Neuron (in vitro differentiated cells): Measurements from ENCODE around the gene VASN.
"Not testable (repeated sequence)": the region's sequence is repeated elsewhere in the genome, so short reads cannot be mapped to it uniquely, and the experiment has no call there.

ENCODE experiments used
- H2AFZ ChIP-seq: one replicate; pipeline ENCODE4 v1.6.1; 2013; ENCODE audit warnings: low read depth, mild to moderate bottlenecking, inconsistent platforms, low read length, moderate library complexity
- H3K27me3 ChIP-seq: one replicate; pipeline ENCODE4 v1.6.1; 2013; ENCODE audit warnings: low read length; ENCODE audit not compliant: insufficient read depth
- H3K36me3 ChIP-seq: one replicate; pipeline ENCODE4 v1.6.1; 2013; ENCODE audit warnings: low read length; ENCODE audit not compliant: insufficient read depth
- H3K4me1 ChIP-seq: one replicate; pipeline ENCODE4 v1.6.1; 2013; ENCODE audit warnings: low read length; ENCODE audit not compliant: insufficient read depth
- H3K4me3 ChIP-seq: 2 replicates; pipeline ENCODE4 v1.5.1; 2013; ENCODE audit warnings: mild to moderate bottlenecking, low read length, moderate library complexity
- H3K9me3 ChIP-seq: one replicate; pipeline ENCODE4 v1.6.1; 2013; ENCODE audit warnings: low read length

The VASN gene

DNA sequence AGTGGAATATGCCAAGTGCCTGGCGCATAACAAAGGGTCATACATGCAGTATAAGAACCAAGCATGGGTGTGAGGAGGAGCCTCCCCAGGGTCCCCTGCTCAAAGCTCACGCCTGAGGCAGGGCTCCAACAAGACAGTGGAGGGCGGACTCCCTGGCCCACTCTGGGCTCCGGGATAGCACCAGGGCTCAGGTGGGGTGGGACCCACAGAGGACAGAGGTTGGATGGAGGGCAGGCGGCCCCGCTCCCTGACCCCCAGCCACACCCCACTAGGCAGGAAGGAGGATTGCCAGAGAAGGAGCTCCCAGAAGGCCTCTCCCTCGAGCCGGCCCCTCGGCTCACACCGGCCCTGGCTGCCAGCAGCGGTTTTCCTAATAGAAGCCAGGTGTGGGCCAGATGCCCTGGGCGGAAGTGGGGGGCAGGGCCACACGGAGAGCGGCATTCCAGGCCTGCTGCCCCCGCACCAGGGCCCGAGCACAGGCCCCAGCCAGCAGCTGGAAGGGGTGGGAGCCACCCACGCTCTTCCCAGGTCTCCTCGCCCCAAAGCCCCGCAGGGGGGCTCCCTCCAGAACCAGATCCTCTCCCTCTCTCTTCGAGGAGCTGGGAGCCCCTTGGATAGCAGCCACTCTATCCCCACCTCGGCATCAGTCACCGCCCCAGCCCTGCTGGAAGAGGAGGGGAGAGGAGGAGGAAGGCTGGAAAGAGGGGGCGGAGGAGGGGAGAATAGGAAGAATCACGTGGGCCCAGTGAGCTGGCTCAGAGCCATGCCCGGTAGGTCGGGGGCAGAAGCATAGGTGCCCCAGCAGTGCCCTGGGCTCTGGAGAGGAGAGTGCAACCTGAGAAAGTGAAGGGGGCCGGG lies 21.0 kb downstream of the VASN start:
- no peak overlapping the region for H3K4me3 ChIP-seq
- H2AFZ ChIP-seq: no peak overlapping the region
- H3K9me3 ChIP-seq: no peaks in the 10 kb centered on the region
- no peaks in the 10 kb centered on the region for H3K27me3 ChIP-seq
- H3K36me3 ChIP-seq: peaks cover 2% of the 10 kb centered on the region
- peaks cover 37% of the 10 kb centered on the region for H3K4me1 ChIP-seq

DNA sequence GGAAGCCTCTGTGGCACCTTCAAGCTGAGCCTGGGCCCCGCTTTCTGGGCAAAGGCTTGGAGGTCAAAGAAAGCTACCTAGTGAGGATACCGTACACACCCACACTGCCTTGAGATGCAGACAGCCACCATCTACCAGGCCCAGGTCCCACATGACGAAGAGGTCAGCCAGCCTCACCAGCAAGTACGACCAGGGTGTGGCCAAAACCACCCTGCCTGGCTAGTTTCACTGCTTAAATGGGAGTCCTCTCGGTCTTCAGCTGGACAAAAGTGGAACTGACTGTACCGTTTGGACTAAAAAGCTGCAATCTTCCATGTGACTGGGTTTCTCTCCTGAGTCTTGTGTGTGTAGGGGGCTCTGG lies 21.6 kb downstream of the VASN start:
- Histone ChIP-seq H3K4me1 (peaks cover 33% of the 10 kb centered on the region), H3K9me3 (no peaks in the 10 kb centered on the region), H2AFZ (no peak overlapping the region), H3K27me3 (no peaks in the 10 kb centered on the region), H3K36me3 (peaks cover 2% of the 10 kb centered on the region), H3K4me3 (no peak overlapping the region)

- H3K27me3 ChIP-seq, H3K4me3 ChIP-seq, H3K36me3 ChIP-seq, H2AFZ ChIP-seq, H3K9me3 ChIP-seq: not testable (repeated sequence)
- peaks cover 26% of the 10 kb centered on the region for H3K4me1 ChIP-seq
Observed at GRCh38 chr16:4393850-4394249, 22.2 kb downstream of the VASN start.

- H3K36me3 ChIP-seq: peaks cover 6% of the 10 kb centered on the region
- H3K4me1 ChIP-seq: peaks cover 13% of the 10 kb centered on the region
- no peaks in the 10 kb centered on the region for H3K27me3 ChIP-seq
- H3K9me3 ChIP-seq: no peaks in the 10 kb centered on the region
- H2AFZ ChIP-seq: no peak overlapping the region
- no peak overlapping the region for H3K4me3 ChIP-seq
Observed at GRCh38 chr16:4395055-4395726, 23.5 kb downstream of the VASN start.

GRCh38 chr16:4399001-4399730 lies 27.5 kb downstream of the VASN start:
- H2AFZ ChIP-seq: no peak overlapping the region
- no peaks in the 10 kb centered on the region for H3K27me3 ChIP-seq
- H3K9me3 ChIP-seq: no peaks in the 10 kb centered on the region
- H3K4me3 ChIP-seq: no peak overlapping the region
- H3K4me1 ChIP-seq: no peaks in the 10 kb centered on the region
- H3K36me3 ChIP-seq: peaks cover 6% of the 10 kb centered on the region

GRCh38 chr16:4401094-4401501 lies 29.4 kb downstream of the VASN start:
- no peak overlapping the region for H3K4me3 ChIP-seq
- H3K9me3 ChIP-seq: no peaks in the 10 kb centered on the region
- H3K36me3 ChIP-seq: peaks cover 4% of the 10 kb centered on the region
- H3K27me3 ChIP-seq: no peaks in the 10 kb centered on the region
- H3K4me1 ChIP-seq: no peaks in the 10 kb centered on the region
- H2AFZ ChIP-seq: no peak overlapping the region

DNA sequence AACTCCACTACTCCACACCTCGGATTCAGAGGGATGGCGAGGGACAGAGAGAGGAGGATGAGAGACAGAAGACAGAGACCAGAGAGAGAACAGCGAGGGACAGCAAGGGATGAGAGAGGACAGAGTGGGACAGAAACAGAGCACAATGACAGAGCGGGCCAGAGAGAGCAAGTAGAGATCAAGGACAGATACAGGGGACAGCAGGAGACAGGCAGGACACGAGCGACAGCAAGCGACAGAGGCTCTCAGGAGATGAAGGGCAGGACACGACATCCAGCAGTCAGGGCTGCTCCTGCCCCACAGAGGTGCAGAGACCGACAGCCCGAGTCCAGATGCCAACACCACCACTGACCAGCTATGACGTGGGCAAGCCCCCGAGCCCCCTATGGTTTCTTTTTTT lies 29.9 kb downstream of the VASN start:
- Histone ChIP-seq H3K36me3 (peaks cover 4% of the 10 kb centered on the region), H2AFZ (no peak overlapping the region), H3K4me1 (no peaks in the 10 kb centered on the region), H3K9me3 (no peaks in the 10 kb centered on the region), H3K4me3 (no peak overlapping the region), H3K27me3 (no peaks in the 10 kb centered on the region)

DNA sequence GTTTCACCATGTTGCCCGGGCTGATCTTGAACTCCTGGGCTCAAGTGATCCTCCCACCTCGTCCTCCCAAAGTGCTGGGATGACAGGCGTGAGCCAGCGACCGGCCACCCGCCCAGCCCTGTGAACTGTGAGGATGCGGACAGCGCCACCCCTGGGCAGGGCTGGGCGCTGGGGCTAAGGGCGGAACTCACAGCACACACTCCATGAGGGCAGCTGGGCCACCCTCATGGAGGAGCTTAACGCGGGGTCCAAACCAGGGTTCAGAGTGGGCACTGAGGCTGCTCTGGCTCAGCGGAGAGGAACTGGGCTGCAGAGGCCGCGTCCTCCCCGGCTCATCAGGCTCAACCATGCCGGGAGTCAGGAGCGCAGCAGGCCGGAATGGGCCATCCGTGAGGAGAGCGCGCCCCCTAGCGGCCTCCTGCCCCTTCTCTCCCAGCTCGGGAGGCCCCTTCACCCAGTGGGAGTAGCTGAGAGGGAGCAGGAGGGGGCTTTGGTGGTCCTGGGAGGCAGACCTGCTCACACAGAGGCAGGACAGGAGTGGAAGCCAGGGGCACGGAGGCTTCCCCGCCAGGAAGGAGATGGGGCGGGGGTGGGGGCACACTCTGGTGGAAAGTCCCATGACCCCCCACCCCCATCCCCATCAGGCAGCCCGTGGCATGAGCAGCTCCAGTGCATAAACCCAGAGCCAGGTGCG lies 30.9 kb downstream of the VASN start:
- no peaks in the 10 kb centered on the region for H3K27me3 ChIP-seq

DNA sequence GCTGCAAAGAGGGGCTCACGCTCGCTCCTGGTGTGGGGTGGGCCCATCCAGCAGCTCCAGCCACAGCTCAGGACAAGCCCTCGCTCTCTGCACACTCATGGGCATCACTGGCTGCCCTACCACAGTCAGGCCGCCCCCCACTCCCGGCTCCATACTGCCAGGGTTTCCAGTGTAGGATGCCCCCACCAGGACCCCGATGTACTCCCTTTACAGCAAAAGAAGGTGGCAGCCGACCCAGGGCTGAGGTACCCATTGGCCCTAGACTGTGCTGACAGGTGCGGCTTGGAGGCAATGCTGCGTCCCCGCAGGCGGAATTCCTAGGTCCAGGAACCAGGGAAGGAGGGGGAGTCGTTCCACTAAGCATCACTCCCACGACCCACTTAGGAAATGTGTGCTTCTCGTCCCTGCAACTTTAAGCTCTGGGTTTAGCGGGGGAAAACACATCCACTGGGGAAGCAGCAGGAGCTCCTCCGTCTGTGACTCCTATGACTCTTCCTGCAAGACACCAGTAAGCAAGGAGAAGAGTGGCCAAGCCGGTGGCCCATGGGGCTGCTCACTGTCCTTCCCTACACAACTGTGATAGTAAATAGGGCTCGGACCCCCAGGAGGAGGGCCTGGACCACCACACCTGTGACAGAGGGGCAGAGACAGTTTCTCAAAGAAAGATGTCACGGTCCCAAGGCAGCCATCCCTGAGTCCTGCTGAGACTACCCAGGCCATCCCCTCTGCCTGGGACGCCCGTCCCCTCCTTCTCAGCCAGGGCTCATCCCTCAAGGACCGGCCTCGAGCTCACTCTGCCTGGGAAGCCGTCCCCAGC lies 31.7 kb downstream of the VASN start:
- H3K4me3 ChIP-seq: no peak overlapping the region
- H3K36me3 ChIP-seq: peaks cover 4% of the 10 kb centered on the region
- no peaks in the 10 kb centered on the region for H3K27me3 ChIP-seq
- no peaks in the 10 kb centered on the region for H3K9me3 ChIP-seq
- H3K4me1 ChIP-seq: no peaks in the 10 kb centered on the region
- no peak overlapping the region for H2AFZ ChIP-seq

More for the DNA sequence above, 30.9 kb downstream of the VASN start:
- Histone ChIP-seq H3K36me3 (peaks cover 4% of the 10 kb centered on the region), H3K9me3 (no peaks in the 10 kb centered on the region), H2AFZ (no peak overlapping the region), H3K4me1 (no peaks in the 10 kb centered on the region), H3K4me3 (no peak overlapping the region)

DNA sequence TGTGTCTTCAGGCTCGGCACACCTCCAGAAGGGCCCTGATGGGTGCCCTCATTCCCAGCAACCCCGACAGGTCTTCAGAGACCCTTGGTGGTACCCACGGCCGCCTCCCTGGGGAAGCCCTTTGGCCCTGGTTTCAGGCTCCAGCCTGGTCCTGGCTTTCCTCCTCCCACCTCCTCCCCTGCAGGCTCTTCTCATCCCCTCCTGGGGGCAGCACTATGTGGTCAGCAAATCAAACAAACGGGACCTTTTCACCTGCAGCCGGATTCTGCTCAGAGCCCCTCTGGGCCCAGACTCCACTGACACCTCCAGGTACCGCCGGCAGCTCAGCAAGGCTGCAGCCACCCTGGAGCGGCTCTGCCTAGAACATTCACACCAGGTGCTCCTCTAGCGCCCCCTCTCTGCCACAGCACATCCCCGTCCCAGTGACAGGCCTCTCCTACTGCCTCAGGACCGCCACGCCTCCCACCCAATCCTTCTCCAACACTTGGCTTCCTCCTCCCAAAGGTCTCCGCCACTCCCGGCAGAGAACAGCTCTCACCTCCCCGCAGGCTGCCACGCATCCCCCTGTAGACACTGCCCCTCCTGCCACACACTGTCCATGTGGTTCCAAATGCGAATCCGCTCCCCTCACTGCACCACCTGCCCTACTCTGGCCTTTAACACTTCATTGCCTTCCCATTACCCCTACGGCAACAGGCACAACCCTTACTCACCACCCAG lies 32.8 kb downstream of the VASN start:
- Histone ChIP-seq H2AFZ (no peak overlapping the region), H3K4me3 (no peak overlapping the region), H3K4me1 (no peaks in the 10 kb centered on the region), H3K36me3 (no peaks in the 10 kb centered on the region), H3K27me3 (no peaks in the 10 kb centered on the region), H3K9me3 (no peaks in the 10 kb centered on the region)

DNA sequence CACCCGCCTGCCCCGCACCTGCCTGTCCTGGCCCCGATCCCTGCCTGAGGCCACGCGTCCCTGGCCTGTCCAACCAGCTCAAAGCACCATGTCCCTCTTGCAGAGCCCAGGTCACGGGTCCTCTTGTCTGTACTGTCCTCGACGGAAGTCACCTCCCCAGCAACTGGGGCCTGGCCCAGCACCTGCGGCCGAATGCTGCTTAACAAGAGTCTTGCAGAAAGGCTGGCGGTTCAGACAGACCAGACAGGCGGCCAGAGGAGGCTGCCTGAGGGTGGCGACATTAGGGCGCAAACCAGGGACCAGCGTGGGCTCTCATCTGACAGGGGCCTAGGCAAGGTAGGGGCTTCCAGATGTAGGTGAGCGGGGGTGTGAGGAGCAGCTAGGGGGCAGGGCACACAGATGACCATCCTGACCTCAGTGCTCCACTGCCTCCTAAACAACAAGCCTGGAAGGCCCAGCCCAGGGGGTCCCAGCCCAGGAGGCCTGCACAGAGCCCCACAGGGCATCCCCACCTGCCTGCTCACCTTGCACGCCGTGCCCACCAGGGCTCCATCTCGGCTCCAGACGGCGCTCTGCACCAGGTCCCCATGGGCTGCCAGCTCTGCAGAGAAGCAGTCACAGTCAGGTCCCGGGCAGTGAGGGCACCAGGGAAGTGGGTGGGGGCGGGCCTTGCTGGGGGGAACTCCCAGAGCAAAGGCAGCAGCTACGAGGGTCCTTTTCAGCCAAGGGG lies 33.5 kb downstream of the VASN start:
- H2AFZ ChIP-seq: no peak overlapping the region
- no peaks in the 10 kb centered on the region for H3K9me3 ChIP-seq
- H3K4me1 ChIP-seq: no peaks in the 10 kb centered on the region

More for the DNA sequence above, 33.5 kb downstream of the VASN start:
- Histone ChIP-seq H3K4me3 (no peak overlapping the region), H3K27me3 (no peaks in the 10 kb centered on the region), H3K36me3 (no peaks in the 10 kb centered on the region)
